Mucosa of descending colon (tissue), 3 donors: ENCODE results near the gene TAGLN3. TPM values are rescaled to one million over a fixed set of nuclear protein-coding genes. Genes with fewer than 3 reads are reported as not detected.
A peak's percentile ranks its signal among the peaks of the same experiment; 100 is the strongest.

Source experiments
- ATAC-seq: fragments of 200-7000 bp; cut with Tn5 transposase; one replicate; pipeline ENCODE4 v1.9.1; 2020; ENCODE audit warnings: mild to moderate bottlenecking, moderate library complexity
- DNase-seq, 3 donors: peaks; one replicate each; pipeline ENCODE4 v3.0.0-alpha.2; 2020
- H3K36me3 ChIP-seq: fragments of 200-600 bp; one replicate; pipeline ENCODE4 v1.8.0; 2021; ENCODE audit warnings: low read depth, mild to moderate bottlenecking
- H3K4me1 ChIP-seq: fragments of 200-600 bp; one replicate; pipeline ENCODE4 v1.8.0; 2021; ENCODE audit warnings: low read depth, mild to moderate bottlenecking
- H3K4me3 ChIP-seq: fragments of 200-600 bp; one replicate; pipeline ENCODE4 v1.8.0; 2021; ENCODE audit warnings: mild to moderate bottlenecking
- H3K9me3 ChIP-seq: fragments of 200-600 bp; one replicate; pipeline ENCODE4 v1.8.0; 2021; ENCODE audit warnings: mild to moderate bottlenecking
- intact Hi-C, 2 donors: fragments of 100-400 bp; cut with DNase I in 1 of 2; cut with micrococcal nuclease in 1 of 2; formaldehyde crosslinking; loops; one replicate each; pipeline versions ENCODE4 v1.11.0 to v1.11.1; 2022; cut with DNase I, micrococcal nuclease
- long read RNA-seq, 2 donors: library from polyadenylated mRNA; unstranded; transcript quantifications; one replicate each; pipeline ENCODE4 v2.0.0, GENCODE V29; 2019 to 2021
- total RNA-seq, 3 donors: library from RNA; stranded (reverse); fragmentation: NEBNext Ultra II Directional in 2 of 3; extraction: Animal tissue kit (Norgen Biotek cat#: 25700) in 2 of 3; gene quantifications; one replicate each; pipeline versions ENCODE4 v1.2.1 to v1.2.4, GENCODE V29; 2021 to 2023
- TF ChIP-seq, protein P1 (sequence below): fragments of 200-600 bp; IDR thresholded peaks from one replicate; pipeline ENCODE4 v1.8.0; 2022; ENCODE audit warnings: antibody characterized with exemption, mild to moderate bottlenecking
- donor health status: DM: no; HTN: no; CAD: no; lungs with moderate emphysema.
- donor health status: DM: no; HTN: no; CAD: no.
- donor health status: DM: no; HTN: yes; CAD: no.

TAGLN3 gene
- 10 to 100 TPM in 1 of 3 donors, under 1 TPM in 2; 0.27 to 14.7 (median 0.49) TPM for total RNA-seq
- long read RNA-seq, donor 1, transcript TAGLN3-203 (4 exons, 1,164 nt) = major isoform, 8 of 12 reads
- long read RNA-seq, donor 1, partial matches to known transcripts = 0 of 12 reads
- long read RNA-seq, donor 1, other reads (novel, unspliced or antisense) = 0 of 12 reads
- long read RNA-seq, donor 2, partial matches to known transcripts = 0 of 1 reads
- long read RNA-seq, donor 2, other reads (novel, unspliced or antisense) = 0 of 1 reads

DNA sequence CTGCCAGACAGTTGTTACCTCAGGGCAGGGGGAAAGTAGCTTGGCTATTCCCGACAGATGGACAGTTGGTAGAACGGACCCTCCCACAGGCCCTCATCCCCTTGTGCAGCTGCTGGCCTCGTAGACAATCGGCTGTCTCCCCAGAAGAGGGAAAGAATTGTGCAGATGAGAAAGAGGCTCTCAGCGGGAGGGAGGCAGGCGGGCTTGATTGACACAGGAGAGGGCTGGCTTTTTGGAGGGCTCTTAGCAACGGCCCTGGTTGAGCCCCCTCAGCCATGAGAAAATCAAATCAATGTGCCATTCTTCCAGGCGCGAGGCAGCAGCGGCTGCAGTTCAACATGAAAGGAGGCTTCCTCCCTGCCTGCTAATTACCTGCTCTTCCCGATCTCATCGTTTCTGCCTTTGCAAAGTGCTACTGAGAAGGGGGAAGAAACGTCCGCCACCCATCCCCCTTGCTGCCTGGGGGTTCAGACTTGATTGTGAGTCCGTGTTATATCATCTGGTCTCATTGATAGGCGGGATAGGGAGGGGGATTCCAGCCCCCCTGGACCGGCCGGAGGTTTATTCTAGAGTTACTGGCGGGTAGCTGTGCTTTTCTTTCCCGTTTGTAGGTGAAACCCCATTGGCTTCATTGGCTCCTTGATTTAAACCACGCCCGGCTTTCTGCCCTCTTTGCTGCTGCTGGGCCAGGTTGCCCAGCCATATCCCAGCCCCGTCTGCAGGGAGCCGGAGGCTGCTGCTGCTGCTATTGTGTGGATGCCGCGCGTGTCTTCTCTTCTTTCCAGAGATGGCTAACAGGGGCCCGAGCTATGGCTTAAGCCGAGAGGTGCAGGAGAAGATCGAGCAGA lies at the start of gene TAGLN3:
Gene TAGLN3 (plus strand): TSS at position 287 of the 848 bp plus-strand sequence. CDS start 501 bp downstream, at position 788.
- Histone ChIP-seq H3K4me3 (no peak within 1 kb of the TSS), H3K36me3 (no peaks in the 10 kb centered on the region), H3K9me3 (no peaks in the 10 kb centered on the region), H3K4me1 (no peaks in the 10 kb centered on the region)
- DNase-seq = peak in 2 of 3 donors; percentile 29 to 35
- intact Hi-C loops = no loop called here
- TF ChIP-seq, protein P1, sequence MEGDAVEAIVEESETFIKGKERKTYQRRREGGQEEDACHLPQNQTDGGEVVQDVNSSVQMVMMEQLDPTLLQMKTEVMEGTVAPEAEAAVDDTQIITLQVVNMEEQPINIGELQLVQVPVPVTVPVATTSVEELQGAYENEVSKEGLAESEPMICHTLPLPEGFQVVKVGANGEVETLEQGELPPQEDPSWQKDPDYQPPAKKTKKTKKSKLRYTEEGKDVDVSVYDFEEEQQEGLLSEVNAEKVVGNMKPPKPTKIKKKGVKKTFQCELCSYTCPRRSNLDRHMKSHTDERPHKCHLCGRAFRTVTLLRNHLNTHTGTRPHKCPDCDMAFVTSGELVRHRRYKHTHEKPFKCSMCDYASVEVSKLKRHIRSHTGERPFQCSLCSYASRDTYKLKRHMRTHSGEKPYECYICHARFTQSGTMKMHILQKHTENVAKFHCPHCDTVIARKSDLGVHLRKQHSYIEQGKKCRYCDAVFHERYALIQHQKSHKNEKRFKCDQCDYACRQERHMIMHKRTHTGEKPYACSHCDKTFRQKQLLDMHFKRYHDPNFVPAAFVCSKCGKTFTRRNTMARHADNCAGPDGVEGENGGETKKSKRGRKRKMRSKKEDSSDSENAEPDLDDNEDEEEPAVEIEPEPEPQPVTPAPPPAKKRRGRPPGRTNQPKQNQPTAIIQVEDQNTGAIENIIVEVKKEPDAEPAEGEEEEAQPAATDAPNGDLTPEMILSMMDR = no peak
- peak; percentile 80 for ATAC-seq

DNA sequence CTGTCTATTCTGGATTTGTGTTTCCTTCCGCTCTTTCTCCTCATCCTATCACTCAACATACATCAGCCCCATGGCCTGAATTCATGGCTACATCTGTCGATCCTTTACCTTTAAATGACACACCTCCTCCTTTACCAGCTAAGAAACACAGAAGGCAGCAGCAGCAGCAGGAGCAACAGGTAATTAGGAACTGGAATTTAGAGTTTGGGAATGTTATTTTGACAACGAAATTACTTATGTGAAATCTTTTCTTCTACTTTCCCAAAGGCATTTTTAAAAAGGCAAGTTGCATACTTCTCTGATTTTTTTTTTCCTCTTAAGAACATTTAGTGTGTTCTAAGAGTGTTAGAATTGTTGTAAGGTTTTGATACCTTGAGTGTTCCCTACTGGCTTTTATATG lies 49.0 kb upstream of the TAGLN3 start:
- no peak for ATAC-seq
- intact Hi-C loops = no loop called here

DNA sequence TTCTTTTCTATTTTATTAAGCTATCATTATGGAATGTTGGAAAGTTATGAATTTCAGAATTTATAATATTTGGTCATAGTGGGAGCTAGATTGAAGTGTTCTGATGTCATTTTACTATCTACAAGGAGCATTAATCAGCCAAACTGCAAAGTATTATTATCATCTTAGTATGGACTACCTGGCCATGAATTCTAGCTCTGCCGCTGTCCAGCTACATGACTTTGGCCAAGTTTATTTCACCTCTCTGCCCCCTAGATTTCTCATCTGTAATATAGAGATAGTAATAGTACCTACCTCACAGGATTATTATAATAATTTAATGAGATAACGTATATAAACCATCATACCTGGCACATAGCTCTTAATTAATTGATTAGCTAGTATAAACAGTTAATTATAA lies 47.7 kb upstream of the TAGLN3 start:
- ATAC-seq (no peak), DNase-seq (no peak)
- no peak overlapping the region for H3K4me3 ChIP-seq
- TF ChIP-seq, protein P1 = no peak
- intact Hi-C loops = no loop called here
- H3K36me3 ChIP-seq = no peaks in the 10 kb centered on the region
- H3K9me3 ChIP-seq = no peaks in the 10 kb centered on the region
- no peaks in the 10 kb centered on the region for H3K4me1 ChIP-seq

More for the DNA sequence above, 49.0 kb upstream of the TAGLN3 start:
- DNase-seq = no peak
- Histone ChIP-seq H3K36me3 (no peaks in the 10 kb centered on the region), H3K9me3 (no peaks in the 10 kb centered on the region), H3K4me3 (no peak overlapping the region), H3K4me1 (no peaks in the 10 kb centered on the region)
- TF ChIP-seq, protein P1 = no peak

DNA sequence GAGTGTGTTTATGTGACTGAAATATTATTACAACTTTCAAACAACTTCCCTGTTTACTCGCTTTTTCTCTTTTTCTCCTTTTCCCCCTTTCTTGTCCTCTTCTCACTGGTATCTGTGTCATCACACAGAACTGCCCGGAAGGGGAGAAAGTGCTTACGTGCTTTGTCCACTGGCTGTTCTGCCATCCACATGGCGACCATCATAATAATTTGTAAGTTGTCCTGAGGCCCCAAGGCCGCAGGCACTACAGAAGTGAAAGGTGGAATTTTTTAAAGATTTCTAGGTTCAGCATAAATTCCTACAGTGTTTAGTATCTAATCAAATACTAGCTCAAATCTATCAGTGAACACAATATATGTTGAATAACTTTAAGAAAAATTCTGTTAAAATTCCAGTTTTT lies 46.6 kb upstream of the TAGLN3 start:
- no peak for DNase-seq

DNA sequence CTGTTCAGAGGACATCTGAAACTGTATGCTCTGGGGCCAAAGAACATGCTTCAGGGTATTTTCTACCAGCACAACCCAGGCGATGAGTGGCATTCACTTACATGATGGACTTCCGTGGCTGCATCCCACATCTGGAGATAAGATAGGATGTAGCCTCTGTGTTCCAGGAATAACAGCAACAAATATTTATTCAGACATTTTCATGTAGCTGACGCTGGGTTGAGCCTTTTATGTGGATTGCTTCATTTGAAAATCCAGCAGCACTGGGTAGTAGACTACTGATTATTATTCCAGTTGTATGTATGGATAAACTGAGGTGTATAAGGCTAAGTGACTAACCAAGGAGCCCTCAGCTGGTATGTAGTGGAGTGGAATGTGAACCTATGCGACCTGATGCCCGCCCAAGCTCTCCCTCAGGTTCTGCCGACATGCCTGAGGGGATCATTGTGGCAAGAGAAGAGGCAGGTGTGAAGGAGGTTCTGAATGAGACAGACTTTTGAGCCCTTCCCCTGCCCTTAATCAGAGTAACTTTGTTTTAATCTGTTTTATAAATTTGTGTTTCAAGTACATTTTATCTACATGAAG lies 45.8 kb upstream of the TAGLN3 start:
- no peak for DNase-seq
- intact Hi-C loops = no loop called here
- ATAC-seq = no peak
- Histone ChIP-seq H3K9me3 (no peaks in the 10 kb centered on the region), H3K36me3 (no peaks in the 10 kb centered on the region), H3K4me1 (no peaks in the 10 kb centered on the region), H3K4me3 (no peak overlapping the region)
- TF ChIP-seq, protein P1 = no peak

More for the DNA sequence above, 46.6 kb upstream of the TAGLN3 start:
- H3K4me3 ChIP-seq = no peak overlapping the region
- intact Hi-C loops = no loop called here
- no peaks in the 10 kb centered on the region for H3K36me3 ChIP-seq
- no peaks in the 10 kb centered on the region for H3K9me3 ChIP-seq
- TF ChIP-seq, protein P1 = no peak
- ATAC-seq = no peak
- no peaks in the 10 kb centered on the region for H3K4me1 ChIP-seq
